Esophagus muscularis mucosa (tissue), 4 donors: ENCODE measurements around the gene TPD52L2.
"Not testable (repeated sequence)": the region's sequence is repeated elsewhere in the genome, so short reads cannot be mapped to it uniquely, and the experiment has no call there.

Source experiments
- CTCF ChIP-seq, 3 experiments: fragments of 200-600 bp in 2 of 3; fragments of 450-650 bp in 1 of 3; sonication (generic) in 2 of 3; IDR thresholded peaks; one replicate each; pipeline ENCODE4 v1.5.1; 2017 to 2019; ENCODE audit warnings: antibody characterized with exemption in 3 of 3, mild to moderate bottlenecking in 2 of 3, moderate library complexity in 1 of 3
- EP300 ChIP-seq: sonication (generic); formaldehyde crosslinking; IDR thresholded peaks from one replicate; pipeline ENCODE4 v1.6.1; 2017; ENCODE audit warnings: antibody characterized with exemption
- POLR2A ChIP-seq: fragments of 450-650 bp; IDR thresholded peaks from one replicate; pipeline ENCODE4 v1.6.1; 2017; ENCODE audit warnings: antibody characterized with exemption, moderate library complexity, mild to moderate bottlenecking, low read depth
- POLR2AphosphoS5 ChIP-seq, 2 donors: sonication (generic); formaldehyde crosslinking; IDR thresholded peaks; one replicate each; pipeline ENCODE4 v1.6.1; 2017; ENCODE audit warnings: antibody characterized with exemption in 2 of 2

GRCh38 chr20:63867042-63867441 is 2.0 kb downstream of the TPD52L2 start:
- TF ChIP-seq POLR2AphosphoS5 (IDR thresholded peaks at IDR 0.05); CTCF (IDR thresholded peaks at IDR 0.05); POLR2A; EP300: not testable (repeated sequence)
